Stimulated activated effector memory CD8-positive, alpha-beta T cell treated with anti-CD3 and anti-CD28 coated beads, Interleukin-12 subunit alpha, Interleukin-12 subunit beta, amount 100 ng/mL, for 72 hours (primary cell): Measurements from ENCODE around the gene PPM1B.
A peak's percentile ranks its signal among the peaks of the same experiment; 100 is the strongest.
"Not testable (repeated sequence)": the region's sequence is repeated elsewhere in the genome, so short reads cannot be mapped to it uniquely, and the experiment has no call there.

Experiments used
- ATAC-seq: fragments of 150-1000 bp; cut with Tn5 transposase; 2 replicates; pipeline ENCODE4 v1.10.0; 2021
- DNase-seq, 2 donors: peaks; one replicate each; pipeline ENCODE4 v3.0.0; 2021 to 2022; ENCODE audit warnings: low spot score in 2 of 2
- H3K27ac Mint-ChIP-seq: one replicate; pipeline ENCODE4 v1.8.0; 2022; ENCODE audit warnings: mild to moderate bottlenecking, mixed read lengths
- H3K36me3 Mint-ChIP-seq: one replicate; pipeline ENCODE4 v1.8.0; 2022; ENCODE audit warnings: mild to moderate bottlenecking, mixed read lengths
- H3K4me1 Mint-ChIP-seq: one replicate; pipeline ENCODE4 v1.8.0; 2022; ENCODE audit warnings: mixed read lengths
- H3K4me3 Mint-ChIP-seq: one replicate; pipeline ENCODE4 v1.8.0; 2022; ENCODE audit warnings: mild to moderate bottlenecking, mixed read lengths
- H3K9me3 Mint-ChIP-seq: one replicate; pipeline ENCODE4 v1.8.0; 2022; ENCODE audit warnings: mixed read lengths

The PPM1B gene

GRCh38 chr2:44203542-44203941 lies 34.9 kb downstream of the PPM1B start:
- peaks cover 3% of the 10 kb centered on the region for H3K9me3 Mint-ChIP-seq
- no peak overlapping the region for H3K4me3 Mint-ChIP-seq
- H3K36me3 Mint-ChIP-seq = peaks cover 59% of the 10 kb centered on the region
- ATAC-seq = no peak
- H3K27ac Mint-ChIP-seq = peak overlapping the region; percentile 68
- DNase-seq = no peak
- H3K4me1 Mint-ChIP-seq = peaks cover 21% of the 10 kb centered on the region

GRCh38 chr2:44205169-44205568 lies 36.5 kb downstream of the PPM1B start:
- peaks cover 3% of the 10 kb centered on the region for H3K9me3 Mint-ChIP-seq
- H3K4me3 Mint-ChIP-seq = peak overlapping the region; percentile 34
- H3K27ac Mint-ChIP-seq = peak overlapping the region; percentile 68
- peaks cover 74% of the 10 kb centered on the region for H3K36me3 Mint-ChIP-seq
- H3K4me1 Mint-ChIP-seq = peaks cover 21% of the 10 kb centered on the region
- DNase-seq (no peak), ATAC-seq (no peak)

DNA sequence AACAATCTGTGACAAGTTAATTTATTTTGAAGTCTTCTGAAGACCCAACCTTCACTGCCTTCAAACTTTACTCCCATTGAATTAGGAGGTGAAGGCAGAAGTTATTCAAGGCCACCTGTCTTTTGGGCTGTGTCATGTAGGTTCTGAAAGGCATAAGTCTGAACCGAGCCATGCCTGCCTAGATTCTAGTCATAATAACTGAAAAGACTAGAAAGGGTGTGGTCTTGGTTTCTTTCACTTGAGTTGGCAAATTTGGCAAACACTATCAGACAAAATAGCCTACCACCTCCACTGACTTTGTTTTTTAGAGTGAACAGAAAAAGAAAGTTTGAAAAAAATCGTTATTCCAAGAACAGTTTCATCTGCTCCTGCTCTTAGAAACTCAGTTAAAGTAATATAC lies 38.4 kb downstream of the PPM1B start:
- no peak for ATAC-seq
- no peak overlapping the region for H3K4me3 Mint-ChIP-seq
- H3K27ac Mint-ChIP-seq = peak overlapping the region; percentile 45
- H3K4me1 Mint-ChIP-seq = peaks cover 10% of the 10 kb centered on the region
- DNase-seq = no peak
- peaks cover 3% of the 10 kb centered on the region for H3K9me3 Mint-ChIP-seq
- peaks cover 74% of the 10 kb centered on the region for H3K36me3 Mint-ChIP-seq

- H3K4me1 Mint-ChIP-seq = peaks cover 16% of the 10 kb centered on the region
- DNase-seq, H3K4me3 Mint-ChIP-seq, H3K9me3 Mint-ChIP-seq, ATAC-seq: not testable (repeated sequence)
- peaks cover 77% of the 10 kb centered on the region for H3K36me3 Mint-ChIP-seq
- peak overlapping the region; percentile 45 for H3K27ac Mint-ChIP-seq
Measured at GRCh38 chr2:44207648-44208047, 39.0 kb downstream of the PPM1B start.

DNA sequence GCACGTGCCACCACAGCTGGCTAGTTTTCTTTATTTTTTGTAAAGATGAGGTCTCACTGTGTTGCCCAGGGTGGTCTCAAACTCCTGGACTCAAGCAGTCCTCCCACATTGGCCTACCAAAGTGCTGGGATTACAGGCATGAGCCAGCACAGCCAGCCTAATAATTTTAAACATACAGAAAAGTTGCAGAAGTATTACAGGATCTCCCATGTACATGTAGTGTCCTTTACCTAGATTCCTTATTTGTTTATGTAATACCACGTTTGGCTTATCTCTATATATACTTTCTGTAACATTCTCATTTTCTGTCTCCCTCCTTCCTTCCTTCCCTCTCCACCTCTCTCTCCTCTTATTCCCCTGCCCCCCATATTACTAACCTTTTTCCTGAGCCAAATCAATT lies 41.7 kb downstream of the PPM1B start:
- Mint-ChIP-seq H3K27ac (no peak overlapping the region), H3K36me3 (peaks cover 69% of the 10 kb centered on the region), H3K4me1 (peaks cover 19% of the 10 kb centered on the region), H3K4me3 (no peak overlapping the region), H3K9me3 (no peaks in the 10 kb centered on the region)
- DNase-seq (no peak), ATAC-seq (no peak)

GRCh38 chr2:44211183-44211582 lies 42.5 kb downstream of the PPM1B start:
- Mint-ChIP-seq H3K4me3 (no peak overlapping the region), H3K27ac (no peak overlapping the region), H3K9me3 (no peaks in the 10 kb centered on the region), H3K36me3 (peaks cover 68% of the 10 kb centered on the region), H3K4me1 (peaks cover 26% of the 10 kb centered on the region)
- DNase-seq (no peak), ATAC-seq (no peak)

DNA sequence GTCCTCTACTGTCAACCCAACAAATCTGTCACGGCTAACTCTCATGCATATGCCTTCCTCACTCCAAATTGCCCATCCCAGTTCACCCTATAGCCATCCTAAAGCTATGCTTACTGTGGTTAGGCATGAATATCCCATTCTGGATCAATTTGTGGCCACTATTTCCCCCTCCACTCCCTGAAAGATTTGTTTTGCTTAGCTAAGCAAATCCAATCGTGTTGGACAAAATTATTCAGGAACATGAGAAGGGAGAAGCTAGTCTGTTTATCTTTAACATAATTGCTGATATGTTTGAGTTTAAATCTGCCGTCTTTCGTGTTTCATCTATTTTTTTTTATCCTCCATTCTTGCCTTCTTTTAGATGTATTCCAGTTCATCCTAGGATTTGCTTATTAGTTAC lies 43.6 kb downstream of the PPM1B start:
- Mint-ChIP-seq H3K4me3 (no peak overlapping the region), H3K27ac (peak overlapping the region; percentile 11), H3K9me3 (no peaks in the 10 kb centered on the region), H3K36me3 (peaks cover 77% of the 10 kb centered on the region), H3K4me1 (peaks cover 35% of the 10 kb centered on the region)
- DNase-seq (no peak), ATAC-seq (no peak)

- ATAC-seq = no peak
- no peak overlapping the region for H3K27ac Mint-ChIP-seq
- DNase-seq = no peak
- no peak overlapping the region for H3K4me3 Mint-ChIP-seq
- peaks cover 88% of the 10 kb centered on the region for H3K36me3 Mint-ChIP-seq
- no peaks in the 10 kb centered on the region for H3K9me3 Mint-ChIP-seq
- H3K4me1 Mint-ChIP-seq = peaks cover 35% of the 10 kb centered on the region
Measured at GRCh38 chr2:44215827-44216226, 47.2 kb downstream of the PPM1B start.

- ATAC-seq = no peak
- no peak for DNase-seq
- H3K4me1 Mint-ChIP-seq = peaks cover 17% of the 10 kb centered on the region
- H3K9me3 Mint-ChIP-seq = no peaks in the 10 kb centered on the region
- H3K27ac Mint-ChIP-seq = no peak overlapping the region
- H3K36me3 Mint-ChIP-seq = peaks cover 88% of the 10 kb centered on the region
- H3K4me3 Mint-ChIP-seq = no peak overlapping the region
Measured at GRCh38 chr2:44218771-44219170, 50.1 kb downstream of the PPM1B start.

DNA sequence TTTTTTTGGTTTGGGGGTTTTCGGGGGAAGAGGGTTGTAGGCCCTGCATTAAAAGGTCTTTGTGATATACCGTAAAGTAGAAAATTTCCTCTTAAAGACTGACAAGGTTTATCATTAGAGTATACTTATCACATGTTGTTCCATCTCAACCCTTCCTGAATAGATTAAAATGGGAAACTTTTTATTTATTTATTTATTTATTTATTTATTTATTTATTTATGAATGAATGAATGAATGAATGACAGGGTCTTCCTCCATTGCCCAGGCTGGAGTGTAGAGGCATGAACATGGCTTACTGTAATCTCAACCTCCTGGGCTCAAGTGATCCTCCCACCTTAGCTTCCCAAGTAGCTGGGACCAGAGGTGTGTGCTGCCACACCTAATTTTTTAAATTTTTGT lies 58.1 kb downstream of the PPM1B start:
- H3K36me3 Mint-ChIP-seq = peaks cover 79% of the 10 kb centered on the region
- no peaks in the 10 kb centered on the region for H3K4me1 Mint-ChIP-seq
- ATAC-seq (no peak), DNase-seq (no peak)
- no peak overlapping the region for H3K27ac Mint-ChIP-seq
- H3K9me3 Mint-ChIP-seq = no peaks in the 10 kb centered on the region
- no peak overlapping the region for H3K4me3 Mint-ChIP-seq

DNA sequence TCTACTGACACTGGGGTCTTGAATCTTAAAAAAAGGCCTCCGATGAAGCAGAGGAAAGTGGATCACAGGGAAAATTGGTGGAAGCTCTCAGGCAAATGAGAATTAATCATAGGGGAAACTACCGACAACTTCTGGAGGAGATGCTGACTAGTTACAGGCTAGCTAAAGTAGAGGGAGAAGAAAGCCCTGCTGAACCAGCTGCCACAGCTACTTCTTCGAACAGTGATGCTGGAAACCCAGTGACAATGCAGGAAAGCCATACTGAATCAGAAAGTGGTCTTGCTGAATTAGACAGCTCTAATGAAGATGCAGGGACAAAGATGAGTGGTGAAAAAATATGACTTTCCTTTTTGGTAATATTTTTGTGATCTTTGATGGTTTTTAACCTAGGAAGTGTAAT lies 61.7 kb downstream of the PPM1B start:
- Mint-ChIP-seq H3K27ac (peak overlapping the region; percentile 13), H3K4me3 (no peak overlapping the region), H3K36me3 (peaks cover 51% of the 10 kb centered on the region), H3K9me3 (no peaks in the 10 kb centered on the region), H3K4me1 (no peaks in the 10 kb centered on the region)
- no peak for ATAC-seq
- DNase-seq = no peak

- DNase-seq = no peak
- H3K4me1 Mint-ChIP-seq = peaks cover 6% of the 10 kb centered on the region
- peaks cover 19% of the 10 kb centered on the region for H3K36me3 Mint-ChIP-seq
- H3K27ac Mint-ChIP-seq = no peak overlapping the region
- no peaks in the 10 kb centered on the region for H3K9me3 Mint-ChIP-seq
- ATAC-seq = no peak
- no peak overlapping the region for H3K4me3 Mint-ChIP-seq
Measured at GRCh38 chr2:44233450-44234128, 64.9 kb downstream of the PPM1B start.

DNA sequence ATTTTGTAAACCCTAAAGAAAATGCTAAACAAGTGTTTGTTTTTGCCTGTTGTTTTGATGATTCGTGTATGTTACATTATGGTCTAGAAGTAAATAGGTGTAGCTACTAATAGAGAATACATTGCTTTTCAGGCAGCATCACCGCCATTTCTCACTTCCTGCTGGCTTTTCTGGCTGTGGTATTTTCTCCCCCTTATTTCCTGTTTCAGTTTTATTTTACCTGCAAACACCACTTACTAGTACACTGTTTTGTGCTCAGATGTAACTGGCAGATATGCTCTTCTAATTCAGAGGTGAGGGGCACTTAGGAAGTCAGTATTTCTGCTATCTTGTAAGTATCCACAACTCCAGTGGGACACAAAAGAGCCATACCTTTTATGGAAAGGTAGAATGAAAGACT lies 68.5 kb downstream of the PPM1B start:
- peak; percentile 69 for ATAC-seq
- Mint-ChIP-seq H3K4me3 (no peak overlapping the region), H3K4me1 (peaks cover 6% of the 10 kb centered on the region), H3K27ac (peak overlapping the region; percentile 72), H3K9me3 (no peaks in the 10 kb centered on the region), H3K36me3 (peaks cover 4% of the 10 kb centered on the region)
- no peak for DNase-seq

GRCh38 chr2:44242904-44243303 lies 74.2 kb downstream of the PPM1B start:
- no peaks in the 10 kb centered on the region for H3K36me3 Mint-ChIP-seq
- no peak overlapping the region for H3K27ac Mint-ChIP-seq
- H3K4me1 Mint-ChIP-seq = no peaks in the 10 kb centered on the region
- no peaks in the 10 kb centered on the region for H3K9me3 Mint-ChIP-seq
- DNase-seq (no peak), ATAC-seq (no peak)
- H3K4me3 Mint-ChIP-seq = no peak overlapping the region

GRCh38 chr2:44244135-44244871 lies 75.6 kb downstream of the PPM1B start:
- Mint-ChIP-seq H3K9me3 (no peaks in the 10 kb centered on the region), H3K27ac (no peak overlapping the region), H3K4me3 (peak overlapping the region; percentile 28), H3K4me1 (no peaks in the 10 kb centered on the region), H3K36me3 (no peaks in the 10 kb centered on the region)
- ATAC-seq (peak; percentile 67), DNase-seq (peak in 1 of 2 donors; percentile 10)
